HG02885 (cell line): Measurements from ENCODE around the gene ACTN1.

Source experiments
- ATAC-seq: cut with Tn5 transposase; IDR thresholded peaks from one replicate; pipeline ENCODE4 v1.9.1; 2021; ENCODE audit warnings: mild to moderate bottlenecking; ENCODE audit not compliant: unreplicated experiment, poor library complexity

Gene ACTN1

DNA sequence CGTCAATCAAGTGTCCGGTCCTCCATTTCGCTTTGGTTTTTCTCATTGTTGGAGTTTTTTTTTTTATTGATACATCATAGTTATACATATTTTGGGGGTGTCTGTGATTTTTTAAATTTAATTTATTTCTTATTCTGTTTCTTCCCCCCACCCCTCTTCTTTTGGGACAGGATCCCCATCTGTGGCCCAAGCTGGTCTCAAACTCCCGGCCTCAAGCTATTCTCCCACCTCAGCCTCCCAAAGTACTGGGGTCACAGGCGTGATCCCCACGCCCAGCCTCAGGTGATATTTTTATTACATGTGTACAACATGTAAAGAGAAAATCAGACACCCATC is 134.9 kb downstream of the ACTN1 start:
- ATAC-seq: no peak

DNA sequence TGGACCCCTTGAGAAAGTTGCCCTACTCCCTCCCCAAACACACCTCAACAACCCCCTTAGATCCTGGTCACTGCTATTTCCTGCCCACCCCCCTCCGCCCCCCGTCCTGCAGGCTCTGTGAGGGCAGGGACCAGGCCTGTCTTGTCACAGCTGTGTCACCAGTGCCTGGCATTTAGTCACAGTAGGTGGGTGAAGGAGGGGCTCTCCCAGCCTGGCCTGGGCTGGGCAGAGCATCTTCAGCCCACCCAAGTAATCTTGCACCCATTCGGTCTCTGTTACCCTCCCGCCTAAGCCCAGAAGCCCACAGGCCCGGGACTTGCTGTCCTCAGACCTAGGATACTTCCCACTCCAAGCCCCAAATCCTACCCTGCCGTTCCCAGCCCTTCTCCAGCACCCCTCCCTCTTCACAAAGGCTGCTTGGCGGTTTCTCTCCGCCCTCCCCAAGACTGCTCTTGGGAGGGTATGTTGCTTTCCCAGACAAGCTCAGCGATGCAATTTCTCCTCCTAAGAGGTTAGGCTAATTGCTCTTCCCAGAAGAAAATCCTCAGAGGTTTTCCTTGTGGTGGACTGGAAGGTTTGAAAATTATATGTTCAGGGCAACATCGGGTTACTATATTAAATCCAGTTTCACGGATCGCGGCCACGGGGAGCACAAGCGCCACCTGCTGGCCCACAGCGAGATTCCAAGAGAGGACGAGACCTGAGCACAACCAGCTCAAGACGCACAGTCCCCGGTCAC is 135.5 kb downstream of the ACTN1 start:
- ATAC-seq: peak; percentile 50

DNA sequence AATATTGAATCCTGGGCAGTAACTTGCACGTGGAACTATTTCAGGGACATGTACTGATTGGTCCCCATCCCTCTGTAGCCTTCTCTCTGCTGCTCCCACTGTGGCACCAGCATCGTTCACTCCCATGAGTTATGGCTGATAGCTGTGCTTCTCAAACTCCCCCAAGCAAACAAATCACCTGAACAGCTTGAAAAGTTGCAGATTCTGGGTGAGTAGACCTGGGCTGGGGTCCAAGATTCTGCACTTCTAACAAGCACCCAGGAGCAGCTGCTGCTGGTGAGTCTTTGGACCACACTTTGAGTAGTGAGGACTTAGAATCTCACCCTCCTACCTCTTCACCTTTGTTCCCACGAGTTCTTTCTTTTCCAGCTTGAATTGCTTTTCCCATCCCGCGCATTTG is 136.8 kb downstream of the ACTN1 start:
- no peak for ATAC-seq

DNA sequence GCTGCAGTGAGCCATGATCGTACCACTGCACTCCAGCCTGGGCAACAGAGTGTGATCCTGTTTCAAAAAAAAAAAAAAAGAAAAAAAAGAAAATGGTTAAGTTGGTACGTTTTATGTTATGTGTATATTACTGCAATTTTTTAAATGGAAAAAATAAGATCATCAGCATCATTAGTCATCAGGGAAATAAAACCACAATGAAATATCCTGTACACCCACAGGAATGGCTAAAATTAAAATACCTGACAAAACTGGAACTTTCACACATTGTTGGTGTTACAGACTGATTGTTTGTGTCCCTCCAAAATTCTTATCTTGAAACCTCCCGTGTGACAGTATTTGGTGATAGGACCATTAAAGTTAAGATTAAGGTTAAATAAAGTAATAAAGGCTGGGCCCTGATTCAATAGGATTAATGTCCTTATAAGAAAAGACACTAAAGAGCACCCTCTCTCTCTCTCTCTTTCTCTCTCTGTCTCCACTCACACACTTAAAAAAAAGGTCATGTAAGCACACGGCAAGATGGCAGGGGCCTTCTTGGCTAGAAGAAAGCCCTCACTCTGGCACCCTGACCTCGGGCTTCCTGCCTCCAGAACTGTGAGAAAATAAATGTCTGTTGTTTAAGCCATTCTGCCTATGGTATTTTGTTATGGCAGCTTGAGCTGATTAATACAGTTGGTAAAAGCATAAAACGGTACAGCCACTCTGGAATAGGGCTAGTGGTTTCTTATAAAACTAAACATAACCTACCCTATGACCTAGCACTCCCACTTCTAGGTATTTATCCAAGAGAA is 137.9 kb downstream of the ACTN1 start:
- ATAC-seq: no peak

DNA sequence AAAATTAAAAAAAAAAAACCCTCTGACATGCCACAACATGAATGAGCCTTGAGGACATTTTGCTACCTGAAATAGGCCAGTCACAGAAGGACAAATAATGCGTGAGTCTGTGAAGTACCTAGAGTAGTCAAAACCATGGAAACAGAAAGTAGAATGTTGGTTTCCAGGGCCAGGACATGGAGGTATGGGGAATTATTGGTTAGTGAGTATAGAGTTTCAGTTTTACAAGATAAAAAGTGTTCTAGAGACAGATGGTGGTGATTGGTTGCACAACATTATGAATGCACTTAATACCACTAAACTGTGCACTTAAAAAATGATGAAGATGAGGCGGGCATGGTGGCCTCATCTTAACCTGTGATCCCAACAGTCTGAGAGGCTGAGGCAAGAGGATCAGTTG is 138.6 kb downstream of the ACTN1 start:
- no peak for ATAC-seq

DNA sequence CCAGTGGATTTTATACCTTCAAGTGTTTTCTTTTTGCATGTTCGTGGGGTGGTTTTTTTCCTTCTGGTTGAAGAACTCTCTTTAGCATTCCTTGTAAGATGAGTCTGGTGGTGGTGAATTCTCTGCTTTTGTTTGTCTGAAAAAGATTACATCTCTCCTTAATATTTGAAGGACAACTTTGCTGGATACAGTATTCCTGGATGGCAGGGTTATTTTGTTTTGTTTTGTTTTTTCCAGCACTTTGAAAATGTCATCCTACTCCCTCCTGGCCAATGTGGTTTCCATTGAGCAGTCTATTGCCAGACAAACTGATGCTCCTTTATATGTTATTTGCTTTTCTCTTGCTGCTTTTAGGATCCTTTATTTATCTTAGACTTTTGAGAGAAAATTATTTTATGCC is 143.0 kb downstream of the ACTN1 start:
- no peak for ATAC-seq

DNA sequence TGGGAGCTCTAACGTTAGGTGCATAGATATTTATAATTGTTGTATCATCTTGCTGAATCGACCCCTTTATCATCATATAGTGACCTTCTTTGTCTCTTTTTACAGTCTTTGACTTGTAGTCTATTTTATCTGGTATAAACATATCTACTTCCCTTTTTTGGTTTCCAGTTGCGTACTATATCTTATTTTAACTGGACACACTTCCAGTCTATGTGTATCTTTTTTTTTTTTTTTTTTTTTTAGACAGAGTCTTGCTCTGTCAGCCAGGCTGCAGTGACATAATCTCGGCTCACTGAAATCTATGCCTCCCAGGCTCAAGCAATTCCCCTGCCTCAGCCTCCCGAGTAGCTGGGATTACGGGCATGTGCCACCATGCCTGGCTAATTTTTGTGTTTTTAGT is 144.3 kb downstream of the ACTN1 start:
- ATAC-seq: no peak

DNA sequence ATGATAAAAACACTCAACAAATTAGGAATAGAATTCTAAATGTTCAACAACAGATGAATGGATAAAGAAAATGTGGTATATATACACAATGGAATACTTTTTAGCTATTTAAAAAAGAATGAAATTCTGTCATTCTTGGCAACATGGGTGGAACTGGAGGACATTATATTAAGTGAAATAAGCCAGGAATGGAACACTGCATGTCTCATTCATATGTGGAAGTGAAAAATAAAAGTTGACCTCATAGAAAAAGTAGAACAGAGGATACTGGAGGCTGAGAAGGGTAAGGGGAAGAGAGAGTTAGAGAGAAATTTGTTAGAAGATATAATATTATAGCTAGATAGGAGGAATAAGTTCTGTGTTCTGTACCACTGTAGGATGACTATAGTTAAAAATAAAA is 150.4 kb downstream of the ACTN1 start:
- ATAC-seq: no peak

DNA sequence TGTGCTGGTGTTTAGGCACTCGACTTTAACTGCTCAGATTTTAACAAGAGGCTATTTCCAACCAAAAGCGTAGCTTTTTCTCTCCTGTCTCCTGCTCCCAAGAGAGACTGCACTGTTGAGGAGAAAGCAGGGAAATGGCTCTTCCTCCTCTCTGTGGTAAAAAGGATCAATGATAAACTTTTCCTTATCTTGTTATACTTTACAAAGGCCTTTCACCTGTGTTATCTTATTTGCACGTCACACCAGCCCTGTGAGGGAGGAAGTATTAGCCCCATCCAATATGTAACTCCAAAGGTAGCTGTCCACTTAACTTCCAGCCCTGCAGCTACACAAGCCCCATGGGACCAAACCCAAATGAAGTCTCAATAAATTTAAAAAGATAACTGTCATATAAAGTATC is 153.4 kb downstream of the ACTN1 start:
- ATAC-seq: no peak

DNA sequence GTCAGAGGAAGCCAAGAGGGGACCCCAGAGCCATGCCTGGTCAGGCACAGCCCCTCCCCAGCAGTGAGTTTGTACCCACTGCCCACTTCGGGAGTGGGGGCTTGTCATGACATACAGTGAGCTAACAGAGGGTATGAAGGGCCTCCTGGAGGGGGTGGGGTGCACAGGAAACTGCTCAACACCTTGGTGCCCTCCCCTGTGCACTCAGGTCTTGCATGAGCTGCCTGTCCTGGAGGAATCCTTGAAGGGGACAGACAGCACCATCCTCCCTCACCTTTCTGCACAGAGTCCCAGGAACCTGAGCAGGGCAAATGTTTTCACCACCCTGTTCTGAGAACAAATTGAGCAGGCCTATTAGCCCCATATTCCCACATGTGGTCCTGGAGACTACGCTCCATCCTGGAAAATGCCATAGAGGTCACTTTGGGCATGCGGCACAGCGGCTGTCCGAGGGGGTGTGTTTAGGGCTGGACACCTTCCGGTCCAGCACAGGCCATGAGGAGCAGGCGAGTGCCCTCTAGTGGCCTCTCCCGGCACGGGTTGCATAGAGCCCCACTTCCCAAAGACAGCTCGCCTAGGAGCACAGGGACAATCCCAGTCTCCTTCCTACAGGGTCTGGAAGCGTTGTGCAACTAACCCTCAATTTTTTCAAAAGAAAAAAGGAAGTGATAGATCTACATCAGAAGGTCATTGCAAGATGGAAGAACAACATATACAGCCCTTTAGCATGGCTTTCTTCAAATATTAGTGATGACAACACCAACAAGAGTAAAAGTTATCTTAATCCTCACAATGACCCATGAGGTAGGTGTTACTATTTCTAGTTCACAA is 154.4 kb downstream of the ACTN1 start:
- no peak for ATAC-seq

DNA sequence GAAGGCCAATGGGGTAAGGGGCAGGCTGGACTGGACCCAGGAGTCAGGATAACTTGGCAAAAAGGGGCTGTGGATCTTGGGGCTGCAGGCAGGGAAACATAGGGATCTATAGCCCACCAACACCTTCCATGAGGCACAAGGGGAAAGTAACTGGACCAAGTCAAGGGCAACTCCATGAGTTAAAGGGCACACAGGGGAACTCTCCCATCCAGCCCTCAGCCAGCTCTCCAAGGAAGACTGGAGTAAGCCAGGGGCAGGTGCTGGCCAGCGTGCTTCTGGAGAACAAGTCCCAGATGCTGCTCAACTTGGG is 154.9 kb downstream of the ACTN1 start:
- ATAC-seq: no peak
